Measurements from ENCODE around the gene C5orf24.

DNA sequence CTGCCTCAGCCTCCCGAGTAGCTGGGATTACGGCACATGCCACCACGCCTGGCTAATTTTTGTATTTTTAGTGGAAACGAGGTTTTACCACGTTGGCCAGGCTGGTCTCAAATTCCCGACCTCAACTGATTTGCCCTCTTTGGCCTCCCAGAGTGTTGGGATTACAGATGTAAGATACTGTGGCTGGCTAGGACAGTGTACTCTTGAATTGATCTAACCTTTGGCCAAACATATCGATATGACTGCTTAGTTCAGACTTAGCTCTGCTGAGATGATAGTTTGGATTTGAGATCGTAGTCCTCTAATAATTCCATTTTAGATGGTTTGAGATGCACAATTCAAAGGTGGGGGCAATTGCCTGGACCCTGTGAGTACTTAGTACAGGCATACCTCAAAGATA lies 43.6 kb downstream of the C5orf24 start:
- TF ChIP-seq, protein P1, sequence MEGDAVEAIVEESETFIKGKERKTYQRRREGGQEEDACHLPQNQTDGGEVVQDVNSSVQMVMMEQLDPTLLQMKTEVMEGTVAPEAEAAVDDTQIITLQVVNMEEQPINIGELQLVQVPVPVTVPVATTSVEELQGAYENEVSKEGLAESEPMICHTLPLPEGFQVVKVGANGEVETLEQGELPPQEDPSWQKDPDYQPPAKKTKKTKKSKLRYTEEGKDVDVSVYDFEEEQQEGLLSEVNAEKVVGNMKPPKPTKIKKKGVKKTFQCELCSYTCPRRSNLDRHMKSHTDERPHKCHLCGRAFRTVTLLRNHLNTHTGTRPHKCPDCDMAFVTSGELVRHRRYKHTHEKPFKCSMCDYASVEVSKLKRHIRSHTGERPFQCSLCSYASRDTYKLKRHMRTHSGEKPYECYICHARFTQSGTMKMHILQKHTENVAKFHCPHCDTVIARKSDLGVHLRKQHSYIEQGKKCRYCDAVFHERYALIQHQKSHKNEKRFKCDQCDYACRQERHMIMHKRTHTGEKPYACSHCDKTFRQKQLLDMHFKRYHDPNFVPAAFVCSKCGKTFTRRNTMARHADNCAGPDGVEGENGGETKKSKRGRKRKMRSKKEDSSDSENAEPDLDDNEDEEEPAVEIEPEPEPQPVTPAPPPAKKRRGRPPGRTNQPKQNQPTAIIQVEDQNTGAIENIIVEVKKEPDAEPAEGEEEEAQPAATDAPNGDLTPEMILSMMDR (IDR thresholded peaks at IDR 0.05; ENCODE audit: low read depth, low read length) = no peak
- TF ChIP-seq, protein P2, sequence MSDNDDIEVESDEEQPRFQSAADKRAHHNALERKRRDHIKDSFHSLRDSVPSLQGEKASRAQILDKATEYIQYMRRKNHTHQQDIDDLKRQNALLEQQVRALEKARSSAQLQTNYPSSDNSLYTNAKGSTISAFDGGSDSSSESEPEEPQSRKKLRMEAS (IDR thresholded peaks at IDR 0.05; ENCODE audit: low read depth, low read length) = no peak
- TF ChIP-seq POLR2A (IDR thresholded peaks at IDR 0.05; ENCODE audit: extremely low read depth, insufficient read length) (no peak), MYC (IDR thresholded peaks at IDR 0.05; ENCODE audit: low read depth, low read length) (no peak)

Data from NB4 (cell line).